HG02642 (cell line): ENCODE measurements around the gene DDX51.
"Not testable (repeated sequence)": the region's sequence is repeated elsewhere in the genome, so short reads cannot be mapped to it uniquely, and the experiment has no call there.

Experiments used
- ATAC-seq: cut with Tn5 transposase; IDR thresholded peaks from one replicate; pipeline ENCODE4 v1.9.1; 2021; ENCODE audit warnings: mild to moderate bottlenecking; ENCODE audit not compliant: unreplicated experiment, poor library complexity

Gene DDX51

DNA sequence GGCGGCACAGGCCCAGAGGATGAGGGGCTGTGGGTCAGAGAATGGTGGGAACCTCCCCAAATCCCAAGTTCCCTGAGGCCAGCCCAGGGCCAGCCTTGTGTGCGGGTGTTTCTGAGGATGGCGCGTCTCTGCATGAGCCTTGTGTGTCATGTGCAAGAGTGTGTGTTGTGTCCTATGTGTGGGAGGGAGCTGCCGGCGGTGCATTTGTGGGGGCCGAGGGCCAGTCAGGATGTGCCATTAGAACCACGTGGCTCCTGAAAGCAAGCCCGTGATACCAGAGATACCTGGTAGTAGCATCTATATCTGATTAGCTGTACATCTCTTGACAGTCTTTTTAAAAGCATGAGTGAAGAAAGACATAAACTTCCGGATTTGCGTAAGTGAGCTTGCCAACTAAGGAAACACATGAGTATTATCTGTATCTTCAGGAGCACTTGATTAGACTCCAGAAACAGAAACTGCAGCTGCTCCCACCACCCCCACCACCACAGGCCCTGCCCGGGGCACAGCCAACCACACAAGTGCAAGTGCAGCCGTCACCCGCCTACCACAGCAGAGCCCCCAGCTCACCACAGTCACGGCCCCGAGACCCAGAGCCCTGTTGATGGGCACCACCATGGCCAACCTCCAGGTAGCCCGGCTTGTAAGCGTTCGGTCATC lies 19.2 kb downstream of the DDX51 start:
- ATAC-seq: no peak

DNA sequence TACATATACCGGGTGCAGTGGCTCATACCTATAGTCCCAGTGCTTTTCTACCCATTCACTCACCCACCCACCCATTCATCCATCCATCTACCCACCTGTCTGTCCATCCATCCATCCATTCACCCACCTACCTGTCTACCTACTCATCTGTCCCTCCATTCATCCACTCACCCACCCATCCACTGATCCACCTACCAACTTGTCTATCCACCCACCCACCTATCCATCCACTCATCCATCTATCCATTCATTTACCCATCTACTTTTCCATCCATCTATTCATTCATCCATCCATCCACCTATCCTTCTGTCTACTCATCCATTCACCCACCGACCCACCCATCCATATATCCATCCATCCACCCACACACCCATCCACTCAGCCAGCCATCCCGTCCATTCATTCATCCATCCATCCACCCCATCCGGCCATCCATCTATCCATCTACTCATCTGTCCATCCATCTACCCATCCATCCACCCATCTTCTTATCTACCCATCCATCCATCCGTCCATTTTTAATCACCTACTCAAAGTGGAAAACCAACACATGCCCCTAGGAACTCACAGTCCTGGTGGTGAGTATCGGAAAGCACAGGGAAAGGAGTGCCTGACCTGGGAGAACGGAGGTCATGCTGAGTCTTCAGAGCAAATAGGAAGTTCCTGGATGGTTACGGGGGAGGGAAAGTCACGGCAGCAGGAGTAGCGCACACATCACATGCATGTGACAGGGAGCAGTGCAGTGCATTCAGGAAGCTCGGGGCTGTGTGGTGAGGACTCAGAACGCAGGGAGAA lies 20.0 kb downstream of the DDX51 start:
- no peak for ATAC-seq

DNA sequence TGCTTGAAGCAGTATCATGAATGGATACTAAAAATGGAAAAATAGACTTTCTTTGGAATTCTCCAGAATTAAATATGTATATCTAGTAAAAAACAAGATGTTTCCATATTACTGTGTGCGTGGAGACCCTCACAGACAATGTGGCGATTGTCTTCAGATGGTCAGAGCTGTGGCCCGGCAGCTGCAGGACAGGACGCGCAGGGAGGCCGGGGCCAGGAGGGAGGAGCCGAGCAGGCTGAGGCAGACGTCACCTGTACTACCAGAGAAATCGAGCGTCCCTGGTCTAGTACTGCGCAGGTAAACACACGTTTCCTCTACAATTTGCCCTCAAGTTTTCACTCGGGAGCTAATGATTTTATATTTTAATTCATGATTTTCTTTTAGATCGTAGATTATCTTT lies 22.8 kb downstream of the DDX51 start:
- ATAC-seq: no peak

DNA sequence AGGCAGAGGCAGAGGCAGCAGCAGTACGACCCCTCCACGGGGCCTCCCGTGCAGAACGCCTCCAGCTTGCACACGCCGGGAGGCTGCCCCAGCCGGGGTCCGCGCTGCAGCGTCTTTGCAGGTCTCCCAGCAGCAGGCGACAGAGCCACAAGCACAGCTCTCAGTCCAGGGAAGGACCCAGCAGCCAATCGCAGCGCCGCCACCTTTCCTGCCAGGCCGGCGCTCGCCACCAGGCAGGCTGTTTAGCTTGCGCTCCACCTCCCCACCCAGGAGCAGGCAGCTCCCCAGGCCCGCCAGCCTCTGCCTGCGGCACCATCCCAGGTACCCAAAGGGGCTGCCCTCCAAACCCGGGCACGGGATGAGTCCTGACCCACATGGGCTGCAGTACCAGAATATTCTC lies 25.2 kb downstream of the DDX51 start:
- no peak for ATAC-seq

DNA sequence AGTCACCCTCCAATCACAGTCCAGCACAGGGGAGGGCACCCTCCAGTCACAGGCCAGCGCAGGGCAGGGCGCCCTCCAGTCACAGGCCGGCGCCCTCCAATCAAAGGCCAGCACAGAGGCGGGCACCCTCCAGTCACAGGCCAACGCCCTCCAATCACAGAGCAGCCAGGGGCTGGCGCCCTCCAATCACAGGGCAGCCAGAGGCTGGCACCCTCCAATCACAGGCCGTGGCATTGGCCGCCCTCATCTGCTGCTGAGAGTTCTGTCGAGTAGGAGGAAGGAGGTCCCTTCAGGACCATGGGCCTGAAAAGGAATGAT lies 26.6 kb downstream of the DDX51 start:
- no peak for ATAC-seq

DNA sequence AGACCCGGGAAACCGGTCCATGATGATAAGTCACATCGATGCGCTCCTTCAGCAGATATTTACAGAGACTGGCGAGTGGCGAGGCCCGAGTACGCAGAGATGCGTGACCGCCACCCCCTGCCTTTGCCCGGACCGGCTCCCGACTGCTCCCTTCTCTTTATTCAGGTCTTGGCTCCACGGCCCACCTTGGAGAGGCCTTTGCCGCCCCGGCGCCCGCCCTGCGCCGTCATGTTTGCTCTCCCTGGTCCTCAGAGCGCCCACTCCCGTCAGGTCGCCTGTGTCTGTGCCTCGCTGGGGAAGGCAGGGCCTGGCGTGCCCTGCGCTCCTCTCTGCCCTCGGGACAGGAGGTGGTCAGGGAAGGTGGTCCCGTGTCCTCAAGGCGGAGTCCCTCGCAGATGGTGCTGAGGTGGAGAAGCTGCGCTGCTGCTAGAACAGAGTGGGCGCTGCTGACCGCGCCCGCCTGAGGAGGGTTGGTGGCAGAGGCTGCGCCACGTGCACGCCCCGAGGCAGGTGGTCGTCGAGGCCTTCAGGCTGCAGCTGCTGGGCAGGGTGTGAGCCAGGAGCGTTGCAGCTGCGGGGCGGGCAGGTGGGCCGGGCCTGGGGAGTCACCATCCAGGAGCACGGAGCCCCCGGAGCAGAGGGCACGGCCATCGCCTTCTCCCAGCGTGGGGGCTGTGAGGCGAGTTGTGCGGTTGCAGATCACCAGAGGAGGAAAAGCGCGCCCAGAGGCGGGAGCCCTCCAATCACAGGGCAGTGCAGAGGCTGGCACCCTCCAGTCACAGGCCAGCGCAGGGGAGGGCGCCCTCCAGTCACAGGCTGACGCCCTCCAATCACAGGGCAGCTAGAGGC lies 27.2 kb downstream of the DDX51 start:
- no peak for ATAC-seq

DNA sequence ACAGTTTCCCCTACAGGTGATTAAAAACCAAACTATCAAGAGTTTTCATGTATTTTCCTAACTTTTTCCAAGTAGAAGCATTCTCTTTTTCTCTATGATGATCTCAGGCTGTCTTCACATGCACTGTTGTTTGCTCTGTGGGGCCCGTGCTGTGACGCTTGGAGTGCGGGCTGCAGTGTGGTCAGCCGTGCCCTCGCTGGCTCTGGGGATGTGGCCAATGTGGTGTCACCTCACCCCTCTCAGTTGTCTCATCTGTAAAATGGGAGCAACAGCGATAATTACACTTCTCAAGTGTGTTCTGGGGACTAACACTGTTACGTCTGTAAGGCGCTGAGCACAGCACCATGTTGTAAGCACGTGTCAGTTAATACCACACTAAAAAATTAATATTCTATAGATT lies 28.6 kb downstream of the DDX51 start:
- no peak for ATAC-seq

DNA sequence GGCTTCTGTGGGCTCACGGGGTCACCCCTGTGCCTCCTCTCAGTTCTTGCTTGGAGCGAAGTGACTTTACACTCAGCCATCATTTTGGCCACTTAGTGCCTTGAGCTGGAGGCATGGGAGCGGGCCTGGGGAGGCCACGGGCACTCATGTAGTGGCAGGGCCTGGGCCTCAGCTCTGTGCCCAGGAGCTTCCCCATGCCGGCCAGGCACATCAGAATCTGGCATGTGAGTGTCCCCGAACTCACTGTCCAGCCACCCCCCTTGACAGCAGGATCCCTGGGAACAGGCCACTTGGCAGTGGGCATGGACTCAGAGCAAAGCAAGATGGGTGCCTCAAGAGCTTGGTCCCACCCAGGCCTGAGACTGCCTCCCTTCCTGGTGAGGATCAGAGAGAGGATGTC lies 29.5 kb downstream of the DDX51 start:
- no peak for ATAC-seq

DNA sequence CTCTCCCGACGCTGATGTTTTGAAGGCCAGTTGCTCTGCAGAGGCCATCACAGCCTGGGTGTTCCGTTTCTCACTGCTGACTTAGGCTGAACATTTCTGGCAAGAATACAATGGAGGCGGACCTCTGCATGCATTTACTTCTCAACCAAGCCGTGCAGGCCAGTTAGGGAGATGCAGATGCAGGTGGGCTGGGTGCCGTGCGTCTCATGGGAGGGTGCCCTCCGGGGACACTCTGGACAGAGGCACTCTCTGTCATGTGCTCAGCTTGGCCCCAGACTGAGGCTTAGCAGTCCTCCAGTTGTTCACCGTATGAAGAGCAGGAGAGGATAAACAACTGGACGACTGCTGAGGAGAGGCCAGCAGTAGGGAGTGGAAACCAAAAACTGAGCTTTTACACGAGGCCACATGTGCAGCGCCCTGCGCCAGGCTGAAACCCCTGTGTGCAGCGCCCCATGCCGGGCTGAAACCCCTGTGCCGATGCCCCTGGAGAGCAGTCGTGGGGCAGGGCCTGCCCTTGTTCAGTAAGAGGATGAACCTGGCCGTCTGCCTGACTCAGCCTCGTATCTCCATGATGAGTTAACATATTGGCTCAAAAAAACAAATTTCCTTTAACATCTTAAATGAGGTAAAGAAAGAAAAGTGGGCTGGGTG lies 32.3 kb downstream of the DDX51 start:
- ATAC-seq: no peak

DNA sequence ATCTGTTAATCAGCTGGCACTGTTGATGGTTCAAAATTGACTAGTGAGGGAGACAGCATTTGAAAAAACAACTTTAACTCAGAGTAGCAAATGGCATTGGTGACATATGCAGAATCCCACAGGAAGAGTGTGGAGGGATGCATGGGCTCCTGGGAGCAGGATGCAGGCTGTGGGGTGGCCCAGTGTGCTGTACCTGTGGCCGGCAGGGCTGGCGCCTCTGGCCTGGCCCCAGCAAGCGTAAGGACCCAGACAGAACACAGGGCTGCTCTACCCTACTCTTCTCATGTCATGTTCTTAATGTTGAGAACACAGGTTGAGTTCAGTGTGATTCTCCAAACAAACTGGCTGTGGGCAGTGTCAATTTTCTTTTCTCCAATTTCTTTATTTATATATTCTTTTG lies 33.4 kb downstream of the DDX51 start:
- no peak for ATAC-seq

DNA sequence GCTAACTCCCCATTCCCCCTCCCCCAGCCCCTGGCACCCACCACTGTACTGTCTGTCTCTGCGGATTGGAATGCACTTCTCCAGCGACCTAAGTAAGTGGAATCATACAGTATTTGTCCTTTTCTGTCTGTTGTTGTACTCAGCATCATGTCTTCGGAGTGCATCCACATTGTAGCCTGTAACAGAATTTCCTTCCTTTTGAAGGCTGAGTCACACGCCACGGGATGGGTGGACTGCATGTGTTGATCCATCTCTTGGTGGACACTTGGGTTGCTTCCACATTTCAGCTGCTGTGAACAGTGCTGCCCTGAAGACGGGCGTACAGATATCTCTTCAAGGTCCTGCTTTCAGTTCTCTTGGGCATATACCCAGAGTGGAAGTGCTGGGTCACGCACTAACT lies 34.4 kb downstream of the DDX51 start:
- ATAC-seq: no peak

DNA sequence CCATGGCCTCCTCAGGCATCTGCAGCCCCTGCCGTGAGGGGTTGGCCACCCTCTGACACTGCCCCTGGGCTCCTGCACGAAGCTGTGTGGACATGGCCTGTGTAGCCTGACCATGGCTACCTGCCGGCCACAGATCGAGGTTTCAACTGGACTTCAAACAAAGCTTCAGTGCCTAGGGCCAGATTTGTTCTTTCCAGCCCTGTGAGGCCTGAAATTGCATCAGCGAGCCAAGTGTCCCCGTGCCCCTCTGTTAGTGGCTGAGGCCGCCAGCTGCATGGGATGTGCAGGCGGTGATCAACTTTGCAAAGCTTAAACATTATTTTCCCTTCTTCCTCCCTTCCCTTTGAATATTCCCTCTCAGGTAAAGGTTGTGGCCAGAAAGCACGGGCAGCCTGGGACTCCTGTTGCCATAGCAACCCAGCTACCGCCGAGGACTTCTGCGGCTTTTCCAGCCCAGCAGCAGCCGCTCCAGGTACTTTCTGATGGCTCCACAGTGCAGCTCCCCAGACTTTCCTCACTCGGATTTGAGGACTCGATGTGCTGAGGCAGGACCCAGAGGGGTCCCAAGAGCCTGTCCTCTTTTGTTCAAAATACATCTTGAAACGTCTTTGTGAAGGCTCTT lies 35.8 kb downstream of the DDX51 start:
- ATAC-seq: no peak

DNA sequence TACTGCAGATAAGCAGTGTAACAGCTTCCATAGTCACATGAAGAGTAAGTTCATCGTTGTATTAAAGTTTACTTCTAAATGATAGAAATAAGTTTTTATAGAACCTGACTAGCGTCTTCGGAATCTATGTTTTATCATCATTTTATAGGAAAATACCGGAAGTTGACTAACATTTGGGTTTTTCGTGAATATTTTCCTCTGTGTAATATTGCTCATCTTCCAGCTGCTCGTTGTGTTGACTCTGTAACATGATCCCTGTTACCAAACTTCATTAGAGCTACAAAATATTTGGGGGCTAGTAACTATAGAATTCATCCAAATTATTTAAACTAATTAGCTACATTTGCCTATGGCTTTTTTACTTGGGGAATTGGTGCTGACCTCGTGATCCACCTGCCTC lies 37.2 kb downstream of the DDX51 start:
- ATAC-seq: no peak

DNA sequence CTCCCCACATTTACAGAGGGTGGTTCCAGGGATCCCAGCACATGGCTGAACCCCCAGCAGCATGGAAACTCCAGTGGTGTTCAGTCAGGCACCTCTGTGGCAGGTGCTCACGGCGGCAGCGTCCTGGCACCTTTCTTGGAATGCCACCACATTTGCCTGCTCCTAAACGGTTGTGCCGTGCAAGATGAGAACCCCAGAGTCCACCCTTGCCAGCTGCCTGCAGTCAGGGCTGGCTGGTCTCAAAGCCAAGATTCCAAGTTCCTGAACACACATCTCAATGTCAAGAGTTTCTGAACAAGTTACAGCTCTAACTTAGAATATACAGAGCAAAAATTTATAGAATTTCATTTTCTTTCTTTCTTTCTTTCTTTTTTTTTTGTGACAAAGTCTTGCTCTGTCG lies 38.7 kb downstream of the DDX51 start:
- no peak for ATAC-seq

DNA sequence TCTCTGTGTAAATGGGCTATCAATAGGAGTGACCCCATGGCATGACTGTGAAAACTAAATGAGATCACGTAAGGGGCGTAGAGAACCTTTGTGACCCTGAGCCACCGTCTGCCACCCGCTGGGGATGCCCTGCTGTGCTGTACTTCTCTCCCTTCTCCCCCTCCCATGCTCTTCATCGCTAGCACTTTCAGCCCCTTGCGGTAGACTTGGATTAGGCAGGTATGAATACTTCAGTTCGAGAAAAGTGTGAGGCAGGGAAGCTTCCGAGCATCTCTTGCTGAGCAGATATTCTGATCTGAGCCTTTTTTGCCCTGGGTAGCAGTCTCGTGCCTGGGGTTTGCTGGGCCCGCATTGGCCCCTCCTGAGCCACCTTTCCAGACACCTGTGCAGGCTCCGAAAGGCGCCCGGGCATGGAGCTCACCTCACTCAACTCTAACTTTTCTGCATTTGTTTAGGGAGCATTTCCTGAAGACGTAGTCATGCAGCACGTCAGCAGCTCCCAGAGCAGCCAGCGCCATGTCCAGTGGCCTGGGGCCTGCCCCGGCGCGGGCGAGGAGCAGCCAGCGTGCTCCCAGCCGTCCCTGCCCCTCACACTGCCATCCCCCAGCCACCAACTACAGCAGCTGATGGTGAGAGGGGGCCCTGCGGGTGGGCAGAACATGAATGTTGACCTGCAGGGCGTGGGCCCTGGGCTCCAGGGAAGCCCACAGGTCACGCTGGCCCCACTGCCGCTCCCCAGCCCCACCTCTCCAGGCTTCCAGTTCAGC lies 40.4 kb downstream of the DDX51 start:
- no peak for ATAC-seq

DNA sequence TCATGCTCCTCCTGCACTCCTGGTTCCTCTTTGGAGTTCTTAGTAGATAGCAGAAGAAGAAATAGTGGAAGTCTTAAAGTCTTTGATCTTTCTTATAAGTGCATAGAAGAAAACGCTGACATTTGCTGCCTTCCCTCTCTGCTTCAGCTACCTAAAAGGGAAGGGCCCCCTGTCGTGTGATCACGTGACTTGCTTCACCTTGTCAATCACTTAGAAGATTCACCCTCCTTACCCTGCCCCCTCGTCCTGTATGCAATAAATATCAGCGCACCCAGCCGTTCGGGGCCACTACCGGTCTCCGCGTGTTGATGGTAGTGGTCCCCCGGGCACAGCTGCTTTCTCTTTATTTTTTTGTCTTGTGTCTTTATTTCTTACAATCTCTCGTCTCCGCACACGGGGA lies 41.0 kb downstream of the DDX51 start:
- not testable (repeated sequence) for ATAC-seq

DNA sequence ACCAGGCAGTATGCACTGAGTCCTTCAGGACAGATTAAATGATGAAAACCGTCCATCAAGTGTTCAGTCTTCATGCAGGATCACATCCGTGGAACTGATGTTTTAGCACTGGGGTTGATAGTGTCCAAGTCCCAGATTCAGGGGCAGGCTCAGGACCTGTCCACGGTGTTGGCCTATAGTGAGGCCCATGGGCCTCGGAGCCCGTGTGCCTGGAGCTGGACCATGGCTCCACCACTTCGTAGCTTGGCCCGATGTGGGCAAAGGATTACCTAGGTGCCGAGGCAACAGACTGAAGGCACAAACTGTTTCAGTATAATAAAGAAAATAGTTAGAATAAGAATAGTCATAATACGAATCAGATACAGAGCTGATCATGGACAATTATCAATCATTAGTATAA lies 41.8 kb downstream of the DDX51 start:
- ATAC-seq: no peak

DNA sequence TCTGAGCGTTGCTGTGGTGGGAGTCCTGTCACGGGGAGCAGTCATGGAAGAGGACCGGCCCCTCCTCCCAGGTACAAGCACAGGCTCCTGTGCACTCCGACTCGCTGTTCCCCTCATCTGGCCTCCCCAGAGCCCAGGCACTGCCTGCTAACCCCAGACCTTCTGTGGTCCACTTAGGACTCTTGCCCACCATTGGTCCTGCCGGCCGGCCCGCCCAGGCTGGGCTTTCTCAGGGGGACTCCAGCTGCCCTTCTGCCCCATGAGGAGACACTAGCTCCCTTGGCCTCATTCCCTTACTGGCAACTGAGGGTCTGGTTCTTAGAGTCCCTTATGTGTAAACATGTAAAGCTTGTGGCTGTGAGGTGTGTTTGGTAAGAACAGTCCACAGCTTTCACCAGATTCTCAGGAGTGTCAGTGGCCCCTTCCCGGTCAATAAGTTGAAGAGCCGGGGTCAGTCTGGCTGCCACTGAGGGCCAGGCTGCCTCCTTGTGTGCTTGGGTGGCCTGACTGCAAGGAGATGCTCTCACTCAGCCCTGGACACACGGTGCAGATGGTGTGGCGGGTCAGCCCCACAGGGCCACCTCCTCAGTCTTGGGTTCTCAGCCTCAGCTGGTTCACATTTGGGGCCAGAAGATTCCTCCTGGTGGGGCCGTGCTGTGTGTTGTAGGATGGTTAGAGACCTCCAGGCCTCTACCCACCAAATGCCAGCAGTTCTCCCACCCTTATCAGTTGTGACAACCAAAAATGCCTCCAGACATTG lies 43.6 kb downstream of the DDX51 start:
- ATAC-seq: no peak

DNA sequence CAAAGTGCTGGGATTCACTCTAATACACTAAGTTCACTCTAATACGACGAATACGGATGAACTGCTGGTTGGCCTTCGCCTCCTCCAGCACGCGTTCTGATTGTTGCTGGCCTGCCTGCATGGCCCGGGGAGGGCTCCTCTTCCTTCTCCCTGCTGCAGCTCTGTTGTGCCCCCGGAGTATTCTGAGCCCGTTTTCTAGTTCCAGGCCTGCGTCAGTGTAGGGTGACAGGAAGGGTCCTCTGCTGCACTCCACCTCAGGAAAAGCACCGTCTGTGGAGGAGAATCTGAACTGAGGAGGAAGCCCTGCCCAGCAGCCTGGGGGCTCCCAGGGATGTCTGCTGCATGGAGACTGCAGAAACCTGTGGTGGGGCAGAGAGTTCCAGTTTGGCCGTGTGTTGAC lies 44.4 kb downstream of the DDX51 start:
- ATAC-seq: no peak
